Skeletal muscle satellite cell (primary cell): Measurements from ENCODE around the gene ZMIZ1.
A peak's percentile ranks its signal among the peaks of the same experiment; 100 is the strongest.

ENCODE experiments used
- H3K27me3 ChIP-seq: 2 replicates; pipeline ENCODE4 v1.7.0; 2013; ENCODE audit warnings: low read length; ENCODE audit not compliant: control insufficient read depth, insufficient read depth
- H3K36me3 ChIP-seq: 2 replicates; pipeline ENCODE4 v1.7.0; 2013; ENCODE audit warnings: mild to moderate bottlenecking, control low read depth, low read length; ENCODE audit not compliant: insufficient read depth
- H3K4me1 ChIP-seq: 2 replicates; pipeline ENCODE4 v1.7.0; 2013; ENCODE audit warnings: low read length; ENCODE audit not compliant: control insufficient read depth, insufficient read depth
- H3K4me2 ChIP-seq: 2 replicates; pipeline ENCODE4 v1.7.0; 2013; ENCODE audit warnings: mild to moderate bottlenecking, low read length
- H3K4me3 ChIP-seq: 2 replicates; pipeline ENCODE4 v1.7.0; 2013; ENCODE audit warnings: low read length
- H3K9ac ChIP-seq: 2 replicates; pipeline ENCODE4 v1.7.0; 2013; ENCODE audit warnings: mild to moderate bottlenecking, low read depth, low read length, moderate library complexity
- H3K9me3 ChIP-seq: replicated peaks from 2 replicates; pipeline ENCODE4 v1.7.0; 2013; ENCODE audit warnings: mild to moderate bottlenecking, control low read depth, low read length

The ZMIZ1 gene

DNA sequence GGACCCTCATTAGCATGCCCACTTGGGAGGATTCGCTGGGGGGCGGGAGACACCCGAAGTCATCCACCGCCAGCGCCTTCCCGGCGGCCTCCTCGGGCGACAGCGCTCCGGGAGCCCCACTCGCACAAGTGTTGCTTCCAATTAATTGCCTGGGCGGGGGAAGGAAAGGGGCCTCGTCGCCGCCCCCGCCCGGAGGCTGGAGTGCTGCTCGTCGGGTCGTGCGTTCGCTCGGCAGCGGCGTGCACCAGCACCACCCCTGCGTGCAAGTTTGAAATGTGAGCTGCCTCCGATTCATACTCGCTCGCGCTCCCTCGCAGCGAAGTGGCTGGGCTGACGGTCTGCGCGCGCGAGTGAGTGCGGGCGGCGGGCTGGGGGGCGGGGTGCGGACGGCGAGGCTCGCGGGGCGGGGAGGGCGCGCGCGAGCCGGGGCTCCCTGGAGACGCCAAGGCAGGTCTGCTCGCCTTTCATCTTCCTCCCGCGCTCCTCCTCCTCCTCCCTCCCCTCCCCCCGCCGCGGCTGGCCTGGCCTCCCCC, 173.9 kb downstream of the ZMIZ1 start:
- Histone ChIP-seq H3K27me3 (no peaks in the 10 kb centered on the region), H3K9me3 (no peaks in the 10 kb centered on the region), H3K36me3 (peaks cover 16% of the 10 kb centered on the region), H3K4me2 (peak overlapping the region; percentile 88), H3K4me1 (peaks cover 59% of the 10 kb centered on the region), H3K4me3 (peak overlapping the region; percentile 70), H3K9ac (no peak overlapping the region)

DNA sequence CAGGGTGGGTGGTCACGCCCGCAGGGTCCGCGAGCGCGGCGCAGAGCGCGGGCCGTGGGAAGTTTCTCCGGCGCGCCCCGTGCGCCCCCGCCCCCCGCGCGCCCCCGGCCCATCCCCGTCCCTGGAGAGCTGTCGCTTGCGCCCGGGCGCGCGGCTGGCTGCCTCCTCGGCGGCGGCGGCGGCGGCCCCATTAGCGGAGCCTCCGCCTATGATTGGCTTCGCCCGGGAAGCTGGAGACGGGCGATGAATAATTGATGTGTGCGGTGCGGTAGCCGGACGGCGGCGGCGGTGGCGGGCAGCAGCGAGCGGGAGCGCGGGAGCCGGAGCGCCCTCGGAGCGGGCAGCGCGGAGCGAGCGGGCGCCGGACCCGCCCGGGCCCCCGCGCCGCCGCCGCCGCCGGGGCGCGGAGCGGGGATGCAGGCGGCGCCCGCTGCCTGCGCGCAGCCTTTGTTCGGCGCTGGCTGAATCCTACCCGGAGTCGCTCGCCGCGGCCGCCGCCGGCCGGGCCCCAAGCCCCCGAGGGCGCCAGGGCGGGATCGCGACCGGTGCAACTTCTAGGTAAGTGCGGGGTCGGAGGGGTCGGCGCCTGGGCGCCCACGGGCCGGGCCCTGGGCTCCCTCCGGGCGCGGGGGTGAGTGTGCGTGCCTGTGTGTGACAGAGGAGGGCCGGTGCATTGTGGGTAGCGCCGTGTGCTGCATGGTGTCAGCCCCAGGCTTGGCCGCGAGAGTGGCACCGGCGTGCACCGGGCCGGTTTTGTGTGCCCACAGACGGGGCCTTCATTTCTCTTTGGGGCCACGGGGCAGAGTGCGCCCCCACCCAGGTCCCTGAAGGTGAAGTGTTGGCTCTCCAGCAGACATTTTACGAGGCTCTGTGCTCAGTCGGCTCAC, 174.7 kb downstream of the ZMIZ1 start:
- Histone ChIP-seq H3K4me1 (peaks cover 59% of the 10 kb centered on the region), H3K36me3 (peaks cover 16% of the 10 kb centered on the region), H3K4me2 (peak overlapping the region; percentile 88), H3K27me3 (no peaks in the 10 kb centered on the region), H3K4me3 (peak overlapping the region; percentile 70), H3K9me3 (no peaks in the 10 kb centered on the region), H3K9ac (peak overlapping the region; percentile 52)

DNA sequence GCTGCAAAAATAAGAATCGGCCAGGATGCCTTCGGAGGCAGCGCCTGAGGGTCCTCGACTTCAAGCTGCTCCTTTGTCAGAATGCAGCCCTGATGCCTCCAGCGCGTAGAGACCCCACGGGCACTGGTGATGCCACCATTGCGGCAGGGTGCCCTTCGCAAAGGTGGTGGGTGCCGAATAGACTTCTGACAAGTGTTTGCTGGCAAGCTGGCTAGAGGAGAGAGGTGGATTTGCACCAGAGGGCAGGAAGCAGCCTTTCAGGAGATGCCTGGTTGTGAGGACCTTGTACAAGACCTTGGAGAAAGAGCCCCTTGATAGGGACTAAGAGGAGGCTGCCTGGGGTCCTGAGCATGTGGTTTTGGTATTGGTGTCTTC, 175.3 kb downstream of the ZMIZ1 start:
- Histone ChIP-seq H3K36me3 (peaks cover 16% of the 10 kb centered on the region), H3K4me3 (peak overlapping the region; percentile 70), H3K9me3 (no peaks in the 10 kb centered on the region), H3K27me3 (no peaks in the 10 kb centered on the region), H3K9ac (peak overlapping the region; percentile 52), H3K4me2 (peak overlapping the region; percentile 88), H3K4me1 (peaks cover 56% of the 10 kb centered on the region)

DNA sequence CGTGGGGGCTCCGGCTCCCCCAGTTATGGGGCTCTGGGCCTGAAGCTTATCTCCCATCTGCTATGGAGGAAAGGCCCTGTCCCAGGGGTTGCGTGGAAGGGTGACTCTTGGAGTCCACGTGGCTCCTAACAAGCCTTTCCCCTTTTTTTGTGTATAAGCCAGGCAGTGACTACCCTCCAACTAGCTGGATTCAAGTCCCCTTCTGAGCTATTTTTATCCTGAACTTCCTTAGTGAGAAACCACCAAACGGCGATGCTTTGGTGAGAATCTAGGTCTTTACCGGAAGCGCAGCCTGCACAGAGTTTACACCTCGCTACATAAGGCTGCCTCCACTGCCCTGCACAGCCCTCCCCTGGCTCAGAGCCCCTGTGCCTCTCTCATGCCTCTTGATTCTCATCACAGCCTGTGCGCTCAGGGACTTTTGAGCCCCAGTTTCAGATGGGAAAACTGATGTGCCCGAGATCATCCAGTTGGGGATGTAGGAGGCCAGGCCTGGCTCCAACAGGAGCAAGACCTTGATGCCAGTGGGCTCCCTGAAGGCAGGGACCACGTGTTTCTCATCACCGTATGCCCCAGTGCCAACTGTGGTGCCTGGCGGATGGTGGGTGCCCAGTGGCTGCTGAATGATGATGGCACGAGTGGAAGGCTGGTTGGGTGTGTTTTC, 176.2 kb downstream of the ZMIZ1 start:
- peak overlapping the region; percentile 88 for H3K4me2 ChIP-seq
- no peak overlapping the region for H3K9ac ChIP-seq
- H3K36me3 ChIP-seq: peaks cover 16% of the 10 kb centered on the region
- H3K27me3 ChIP-seq: no peaks in the 10 kb centered on the region
- H3K4me1 ChIP-seq: peaks cover 51% of the 10 kb centered on the region
- H3K9me3 ChIP-seq: no peaks in the 10 kb centered on the region
- no peak overlapping the region for H3K4me3 ChIP-seq

DNA sequence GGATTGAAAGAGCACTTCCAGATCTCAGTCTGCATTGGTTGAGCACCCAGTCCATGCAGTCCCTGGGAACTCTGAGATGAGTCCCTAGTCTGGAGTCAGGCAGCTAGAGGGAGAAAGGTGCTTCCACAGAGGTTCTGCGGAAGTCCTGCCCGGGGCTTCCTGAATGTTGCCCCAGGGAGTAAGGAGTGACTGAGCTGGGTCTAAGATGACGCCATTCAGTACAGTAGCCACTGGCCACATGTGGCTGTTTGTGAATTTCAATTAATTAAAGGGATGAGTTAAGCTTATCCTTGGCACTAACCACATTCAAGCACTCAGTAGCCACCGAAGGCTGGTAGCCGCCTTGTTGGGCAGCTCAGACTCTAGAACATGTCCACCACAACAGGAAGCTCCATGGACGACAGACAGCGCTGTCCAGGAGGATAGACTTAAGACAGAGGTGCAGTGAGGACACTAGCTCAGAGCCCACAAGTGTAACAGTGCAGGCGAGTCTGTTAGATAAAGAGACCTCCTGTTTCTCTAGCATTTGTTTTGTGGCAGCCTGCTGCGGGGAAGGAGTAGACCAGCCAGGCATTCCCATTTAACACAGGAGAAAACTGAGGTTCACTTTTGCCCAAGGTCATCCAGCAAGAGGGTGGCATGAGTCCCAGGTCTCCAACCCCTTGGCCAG, 176.9 kb downstream of the ZMIZ1 start:
- Histone ChIP-seq H3K27me3 (no peaks in the 10 kb centered on the region), H3K36me3 (peaks cover 16% of the 10 kb centered on the region), H3K4me2 (peak overlapping the region; percentile 88), H3K9me3 (no peaks in the 10 kb centered on the region), H3K4me3 (no peak overlapping the region), H3K9ac (no peak overlapping the region), H3K4me1 (peaks cover 51% of the 10 kb centered on the region)

DNA sequence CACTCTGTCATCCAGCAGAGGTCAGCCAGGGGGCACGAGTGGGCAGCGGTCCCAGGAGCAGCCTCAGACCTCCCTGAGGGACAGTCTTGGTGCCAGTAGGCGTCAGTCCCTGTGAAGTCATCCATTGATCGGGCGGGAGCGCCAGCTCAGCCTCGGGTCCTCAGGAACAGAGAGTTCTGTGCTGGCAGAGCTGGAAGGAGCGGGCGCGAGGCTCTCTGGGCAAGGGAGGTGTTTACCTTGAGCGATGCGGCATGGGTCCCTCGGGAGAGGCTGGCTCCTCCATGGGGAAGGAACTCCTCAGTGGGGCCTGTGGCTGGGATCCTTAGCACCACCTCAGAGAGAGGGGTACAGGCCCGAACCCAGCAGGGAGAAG, 177.4 kb downstream of the ZMIZ1 start:
- Histone ChIP-seq H3K9me3 (no peaks in the 10 kb centered on the region), H3K4me1 (peaks cover 51% of the 10 kb centered on the region), H3K36me3 (peaks cover 16% of the 10 kb centered on the region), H3K4me2 (peak overlapping the region; percentile 35), H3K9ac (peak overlapping the region; percentile 43), H3K27me3 (no peaks in the 10 kb centered on the region), H3K4me3 (no peak overlapping the region)

DNA sequence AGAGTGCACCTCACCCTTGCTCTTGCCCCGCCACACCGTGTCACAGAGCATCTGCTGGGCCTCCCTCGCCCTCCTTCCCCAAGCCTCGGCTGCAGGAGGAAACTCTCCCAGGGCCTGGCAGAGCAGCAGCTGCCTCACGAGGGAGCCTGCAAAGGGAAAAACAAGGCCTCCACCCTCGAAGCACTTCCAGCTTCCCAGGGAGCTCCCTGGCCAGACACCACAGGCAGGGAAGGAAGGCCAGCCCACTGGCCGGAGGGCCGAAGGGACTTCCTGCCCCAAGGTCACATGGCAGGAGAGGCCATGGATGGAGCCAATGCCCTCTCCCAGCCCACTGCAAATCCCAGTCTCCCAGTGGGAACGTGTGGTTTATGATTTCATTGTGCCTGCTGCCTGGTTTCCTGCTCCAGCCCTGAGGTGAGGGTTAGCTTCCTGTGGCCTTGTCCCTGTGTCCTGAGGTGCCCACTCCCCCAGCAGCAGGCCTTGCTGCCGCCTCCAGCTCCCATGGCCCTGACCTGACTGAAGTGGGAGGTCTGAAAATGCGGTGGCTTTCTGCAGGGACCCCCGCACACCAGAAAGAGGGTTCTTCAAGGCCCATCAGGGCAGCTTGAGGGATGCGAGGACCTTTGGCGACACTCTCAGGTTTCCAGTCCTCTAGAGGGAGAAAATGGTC, 178.0 kb downstream of the ZMIZ1 start:
- Histone ChIP-seq H3K4me3 (no peak overlapping the region), H3K4me1 (peaks cover 47% of the 10 kb centered on the region), H3K9me3 (no peaks in the 10 kb centered on the region), H3K36me3 (peaks cover 14% of the 10 kb centered on the region), H3K4me2 (peak overlapping the region; percentile 35), H3K9ac (peak overlapping the region; percentile 43), H3K27me3 (no peaks in the 10 kb centered on the region)

DNA sequence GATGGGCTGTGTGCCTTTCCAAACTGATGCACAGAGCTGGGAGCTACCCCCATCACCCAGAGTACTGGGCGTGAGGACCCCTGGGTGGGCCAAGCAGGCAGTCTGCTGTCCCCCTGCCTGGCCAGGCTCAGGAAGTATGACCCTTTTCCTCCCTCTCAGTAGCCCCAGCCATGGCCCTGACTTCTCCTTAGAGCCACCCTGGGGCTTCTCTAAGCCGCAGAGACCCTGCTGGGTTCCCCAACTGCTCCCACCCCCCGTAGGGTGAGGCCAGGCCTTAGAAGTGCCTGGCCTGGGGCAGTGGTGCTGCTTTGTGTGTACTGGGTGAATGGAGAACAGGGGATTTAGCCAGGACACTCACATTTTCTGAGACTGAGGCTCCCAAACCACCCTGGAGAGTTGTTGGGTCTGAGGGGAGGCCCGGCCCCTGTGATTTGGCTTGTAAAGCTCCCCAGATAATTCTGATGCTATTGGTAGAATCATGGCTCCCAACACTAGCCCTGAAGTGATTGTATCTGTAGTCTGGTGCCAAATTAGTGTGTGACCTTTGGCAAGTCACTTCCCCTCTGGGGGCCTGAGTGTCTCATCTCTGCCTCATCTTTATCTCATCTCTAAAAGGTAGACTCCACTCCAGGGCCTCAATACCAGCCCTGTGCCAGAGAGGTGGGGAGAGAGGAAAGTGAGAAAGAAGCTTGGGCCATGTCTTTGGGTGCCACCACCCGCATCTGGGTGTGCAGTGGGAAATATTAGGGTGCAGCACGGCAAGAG, 178.8 kb downstream of the ZMIZ1 start:
- peak overlapping the region; percentile 43 for H3K9ac ChIP-seq
- no peaks in the 10 kb centered on the region for H3K9me3 ChIP-seq
- peaks cover 22% of the 10 kb centered on the region for H3K36me3 ChIP-seq
- no peaks in the 10 kb centered on the region for H3K27me3 ChIP-seq
- no peak overlapping the region for H3K4me3 ChIP-seq
- H3K4me2 ChIP-seq: no peak overlapping the region
- H3K4me1 ChIP-seq: peaks cover 41% of the 10 kb centered on the region

DNA sequence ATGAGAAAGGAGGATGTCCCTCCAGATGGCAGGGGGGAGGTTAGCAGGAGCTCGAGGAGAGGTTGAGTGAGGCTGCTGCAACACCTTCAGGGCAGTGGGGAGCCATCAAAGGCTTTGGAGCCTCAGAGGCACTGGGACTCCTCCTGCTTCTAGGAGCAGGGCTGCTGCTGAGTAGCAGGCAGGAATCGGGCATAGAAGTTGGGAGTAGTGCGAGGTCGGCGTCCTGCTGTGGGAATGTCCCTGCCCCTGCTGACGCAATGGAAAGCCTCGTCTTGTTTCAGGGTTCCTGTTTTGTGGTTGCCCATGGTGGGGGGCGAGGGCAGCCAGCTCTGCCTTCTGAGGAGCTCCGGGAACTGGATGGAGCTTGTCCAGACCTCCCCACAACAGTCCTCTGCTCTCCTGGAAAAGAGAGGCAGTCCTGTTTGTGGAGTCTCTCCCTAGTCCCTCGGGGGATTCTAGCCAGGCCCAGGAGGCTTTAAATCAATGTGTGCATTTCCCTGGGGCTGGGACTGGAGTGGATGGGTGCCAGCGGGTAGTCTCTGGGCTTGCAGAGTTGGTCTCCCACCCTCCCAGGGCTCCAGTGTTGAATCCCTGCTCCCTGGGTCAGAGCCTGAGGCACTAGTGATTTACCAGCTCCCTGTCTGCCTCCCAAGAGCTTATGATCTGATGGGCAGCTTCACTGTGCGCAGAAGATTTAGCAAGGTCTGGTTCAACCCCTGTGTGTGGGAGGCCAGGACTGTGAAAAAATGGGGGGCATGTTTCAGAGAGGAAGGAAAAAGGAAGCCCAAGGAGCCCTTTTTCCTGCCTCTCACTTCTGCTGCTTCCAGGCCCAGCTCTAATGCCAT, 179.8 kb downstream of the ZMIZ1 start:
- H3K4me1 ChIP-seq: peaks cover 40% of the 10 kb centered on the region
- no peak overlapping the region for H3K4me2 ChIP-seq
- peaks cover 26% of the 10 kb centered on the region for H3K36me3 ChIP-seq
- no peaks in the 10 kb centered on the region for H3K27me3 ChIP-seq
- no peaks in the 10 kb centered on the region for H3K9me3 ChIP-seq
- no peak overlapping the region for H3K4me3 ChIP-seq
- no peak overlapping the region for H3K9ac ChIP-seq
